ENCODE data around the gene CDK5.

The CDK5 gene

GRCh38 chr7:151057506-151057988, at the start of gene CDK5:
CDK5 (minus strand) TSS chr7:151057897; CDS start chr7:151057848, 49 bp downstream.
- DNase-seq (ENCODE audit: low read depth): no peak

- no peak for DNase-seq (ENCODE audit: low read depth)
Observed at GRCh38 chr7:151104411-151105235, 46.9 kb upstream of the CDK5 start.

GRCh38 chr7:151103973-151104372, 46.3 kb upstream of the CDK5 start:
- DNase-seq (ENCODE audit: low read depth): no peak

- no peak for DNase-seq (ENCODE audit: low read depth)
Observed at GRCh38 chr7:151102991-151103390, 45.3 kb upstream of the CDK5 start.

- DNase-seq (ENCODE audit: low read depth): no peak
Observed at GRCh38 chr7:151101621-151102396, 44.1 kb upstream of the CDK5 start.

- no peak for DNase-seq (ENCODE audit: low read depth)
Observed at GRCh38 chr7:151100921-151101320, 43.2 kb upstream of the CDK5 start.

GRCh38 chr7:151099486-151100211, 42.0 kb upstream of the CDK5 start:
- DNase-seq (ENCODE audit: low read depth): no peak

- DNase-seq (ENCODE audit: low read depth): no peak
Observed at GRCh38 chr7:151095828-151096475, 38.3 kb upstream of the CDK5 start.

GRCh38 chr7:151095123-151095797, 37.6 kb upstream of the CDK5 start:
- DNase-seq (ENCODE audit: low read depth): no peak

- no peak for DNase-seq (ENCODE audit: low read depth)
Observed at GRCh38 chr7:151094675-151095074, 37.0 kb upstream of the CDK5 start.

GRCh38 chr7:151093748-151094147, 36.1 kb upstream of the CDK5 start:
- no peak for DNase-seq (ENCODE audit: low read depth)

GRCh38 chr7:151091988-151092387, 34.3 kb upstream of the CDK5 start:
- DNase-seq (ENCODE audit: low read depth): no peak

- no peak for DNase-seq (ENCODE audit: low read depth)
Observed at GRCh38 chr7:151091431-151091830, 33.7 kb upstream of the CDK5 start.

- DNase-seq (ENCODE audit: low read depth): no peak
Observed at GRCh38 chr7:151091003-151091402, 33.3 kb upstream of the CDK5 start.

- DNase-seq (ENCODE audit: low read depth): no peak
Observed at GRCh38 chr7:151089893-151090730, 32.4 kb upstream of the CDK5 start.

GRCh38 chr7:151088856-151089699, 31.4 kb upstream of the CDK5 start:
- DNase-seq (ENCODE audit: low read depth): no peak

- DNase-seq (ENCODE audit: low read depth): no peak
Observed at GRCh38 chr7:151088019-151088855, 30.5 kb upstream of the CDK5 start.

GRCh38 chr7:151087245-151088018, 29.7 kb upstream of the CDK5 start:
- DNase-seq (ENCODE audit: low read depth): no peak
